ENCODE data around the gene NADK2.

DNA sequence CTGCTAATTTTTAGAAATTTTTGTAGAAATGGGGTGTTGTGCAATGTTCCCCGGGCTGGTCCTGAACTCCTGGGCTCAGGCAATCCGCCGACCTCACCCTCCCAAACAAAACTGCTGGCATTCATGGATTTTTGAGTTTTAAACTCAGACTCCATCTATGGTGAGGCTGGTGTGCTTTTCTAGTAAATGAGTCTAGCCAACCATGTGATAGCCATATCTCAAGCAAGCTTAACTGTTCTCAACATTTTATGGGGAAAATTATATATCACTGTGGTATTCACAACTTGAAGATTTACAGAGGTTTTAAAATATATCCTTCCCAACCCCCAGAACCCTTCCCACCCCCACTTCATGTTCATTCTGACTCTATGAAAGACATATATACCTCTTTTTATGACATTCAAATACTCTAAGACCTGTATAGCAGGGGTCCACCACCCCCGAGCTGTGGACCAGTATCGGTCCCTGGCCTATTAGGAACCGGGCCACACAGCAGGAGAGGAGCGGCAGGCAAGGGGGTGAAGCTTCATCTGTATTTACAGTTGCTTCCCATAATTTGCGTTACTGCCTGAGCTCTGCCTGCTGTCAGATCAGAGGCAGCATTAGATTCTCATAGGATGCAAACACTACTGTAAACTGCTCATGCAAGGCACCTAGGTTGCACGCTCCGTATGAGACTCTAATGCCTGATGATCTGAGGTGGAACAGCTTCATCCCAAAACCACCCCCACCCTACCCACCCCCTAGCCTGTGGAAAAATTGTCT is 4.5 kb upstream of the NADK2 start:
- TF ChIP-seq SMAD1 (IDR thresholded peaks at IDR 0.05; ENCODE audit: low read depth, low read length, partially characterized antibody) (no peak), CTCF (IDR thresholded peaks at IDR 0.05 in 2 of 3, conservative IDR thresholded peaks at IDR 0.05 in 1 of 3; ENCODE audit: insufficient read depth in 2 of 3, low read depth in 1 of 3, low read length in 3 of 3) (no peak), JUNB (CRISPR knock-in tag; conservative IDR thresholded peaks at IDR 0.05) (no peak), MTA2 (IDR thresholded peaks at IDR 0.05; ENCODE audit: low read depth) (no peak), ZNF398 (CRISPR knock-in tag; IDR thresholded peaks at IDR 0.05) (no peak), AFF4 (CRISPR knock-in tag; IDR thresholded peaks at IDR 0.05) (no peak), REST (IDR thresholded peaks at IDR 0.05; ENCODE audit: borderline replicate concordance) (no peak), REST (CRISPR knock-in tag; IDR thresholded peaks at IDR 0.05; ENCODE audit: low read depth) (no peak), EP300 (IDR thresholded peaks at IDR 0.05; ENCODE audit: low read length) (no peak), ATF3 (IDR thresholded peaks at IDR 0.05) (no peak), ATF3 (CRISPR knock-in tag; conservative IDR thresholded peaks at IDR 0.05) (no peak), ZNF212 (CRISPR knock-in tag; IDR thresholded peaks at IDR 0.05) (no peak)

Measured in K562 (cell line).